H9 (cell line): ENCODE data around the gene LHFPL6. TPM values are rescaled to one million over a fixed set of nuclear protein-coding genes. Genes with fewer than 3 reads are reported as not detected.

Source experiments
- DNase-seq: peaks from one replicate; pipeline ENCODE4 v3.0.0-alpha.2; 2017
- H2AFZ ChIP-seq: one replicate; pipeline ENCODE4 v1.6.1; 2013; ENCODE audit warnings: mild to moderate bottlenecking, low read length, control low read depth, moderate library complexity
- H2AK5ac ChIP-seq: 2 replicates; pipeline ENCODE4 v1.6.1; 2013; ENCODE audit warnings: low read length, control low read depth, mixed read lengths; ENCODE audit not compliant: insufficient read length
- H2BK120ac ChIP-seq: one replicate; pipeline ENCODE4 v1.6.1; 2013; ENCODE audit warnings: low read depth, mild to moderate bottlenecking, low read length, control low read depth, inconsistent platforms; ENCODE audit not compliant: poor library complexity, severe bottlenecking
- H2BK12ac ChIP-seq: 2 replicates; pipeline ENCODE4 v1.6.1; 2013; ENCODE audit warnings: low read length, control low read depth, mixed read lengths, low read depth; ENCODE audit not compliant: insufficient read length
- H2BK15ac ChIP-seq: 2 replicates; pipeline ENCODE4 v1.6.1; 2013; ENCODE audit warnings: low read depth, low read length, control low read depth
- H2BK20ac ChIP-seq: one replicate; pipeline ENCODE4 v1.6.1; 2013; ENCODE audit warnings: low read depth, mild to moderate bottlenecking, low read length, control low read depth, inconsistent platforms; ENCODE audit not compliant: poor library complexity, severe bottlenecking
- H2BK5ac ChIP-seq: 2 replicates; pipeline ENCODE4 v1.6.1; 2013; ENCODE audit warnings: low read length, control low read depth, mixed read lengths; ENCODE audit not compliant: insufficient read length
- H3K14ac ChIP-seq: 2 replicates; pipeline ENCODE4 v1.6.1; 2013; ENCODE audit warnings: low read length, control low read depth; ENCODE audit not compliant: insufficient read depth
- H3K18ac ChIP-seq: 2 replicates; pipeline ENCODE4 v1.6.1; 2013; ENCODE audit warnings: low read depth, mild to moderate bottlenecking, mixed read lengths, low read length, control low read depth; ENCODE audit not compliant: insufficient read length
- H3K23ac ChIP-seq: 2 replicates; pipeline ENCODE4 v1.6.1; 2013; ENCODE audit warnings: low read length, control low read depth, mixed read lengths, low read depth; ENCODE audit not compliant: insufficient read length
- H3K23me2 ChIP-seq: 2 replicates; pipeline ENCODE4 v1.6.1; 2013; ENCODE audit warnings: low read depth, mild to moderate bottlenecking, mixed read lengths, low read length, control low read depth; ENCODE audit not compliant: insufficient read length, poor library complexity, severe bottlenecking
- H3K27ac ChIP-seq: 2 replicates; pipeline ENCODE4 v1.5.1; 2013; ENCODE audit warnings: low read length, control low read depth, mixed read lengths, low read depth; ENCODE audit not compliant: insufficient read length
- H3K27me3 ChIP-seq: 2 replicates; pipeline ENCODE4 v1.6.1; 2013; ENCODE audit warnings: low read length, control low read depth, inconsistent platforms; ENCODE audit not compliant: insufficient read depth
- H3K4ac ChIP-seq: 2 replicates; pipeline ENCODE4 v1.6.1; 2013; ENCODE audit warnings: low read depth, mild to moderate bottlenecking, control low read depth, inconsistent platforms, low read length, moderate library complexity
- H3K4me1 ChIP-seq: 2 replicates; pipeline ENCODE4 v1.6.1; 2013; ENCODE audit warnings: low read length, control low read depth, inconsistent platforms; ENCODE audit not compliant: insufficient read depth
- H3K4me2 ChIP-seq: 2 replicates; pipeline ENCODE4 v1.6.1; 2013; ENCODE audit warnings: low read length, control low read depth, mixed read lengths; ENCODE audit not compliant: insufficient read length, insufficient read depth
- H3K56ac ChIP-seq: 2 replicates; pipeline ENCODE4 v1.6.1; 2013; ENCODE audit warnings: low read depth, mild to moderate bottlenecking, mixed read lengths, low read length, control low read depth; ENCODE audit not compliant: insufficient read length
- H3K79me1 ChIP-seq: 2 replicates; pipeline ENCODE4 v1.6.1; 2013; ENCODE audit warnings: low read depth, mild to moderate bottlenecking, moderate library complexity, low read length, control low read depth, inconsistent platforms; ENCODE audit not compliant: insufficient read depth, poor library complexity, severe bottlenecking
- H3K79me2 ChIP-seq: 2 replicates; pipeline ENCODE4 v1.6.1; 2013; ENCODE audit warnings: low read length, control low read depth, inconsistent platforms; ENCODE audit not compliant: insufficient read depth
- H3K9ac ChIP-seq: 2 replicates; pipeline ENCODE4 v1.6.1; 2013; ENCODE audit warnings: low read length, control low read depth, mixed read lengths; ENCODE audit not compliant: insufficient read length; ENCODE audit errors: extremely low read depth
- H3K9me3 ChIP-seq: one replicate; pipeline ENCODE4 v1.6.1; 2013; ENCODE audit warnings: low read depth, low read length, inconsistent platforms; ENCODE audit not compliant: control insufficient read depth
- H3T11ph ChIP-seq: one replicate; pipeline ENCODE4 v1.6.1; 2013; ENCODE audit warnings: mild to moderate bottlenecking, low read length, control low read depth, inconsistent platforms
- H4K20me1 ChIP-seq: one replicate; pipeline ENCODE4 v1.6.1; 2013; ENCODE audit not compliant: control insufficient read depth, insufficient read length, insufficient read depth
- H4K5ac ChIP-seq: 2 replicates; pipeline ENCODE4 v1.6.1; 2013; ENCODE audit warnings: low read depth, mild to moderate bottlenecking, mixed read lengths, low read length, control low read depth; ENCODE audit not compliant: insufficient read length
- H4K8ac ChIP-seq: replicated peaks from 2 replicates; pipeline ENCODE4 v1.6.1; 2013; ENCODE audit warnings: low read length, control low read depth, mixed read lengths, low read depth; ENCODE audit not compliant: insufficient read length
- H4K91ac ChIP-seq: 2 replicates; pipeline ENCODE4 v1.6.1; 2013; ENCODE audit warnings: low read depth, mild to moderate bottlenecking, moderate library complexity, mixed read lengths, low read length, control low read depth; ENCODE audit not compliant: insufficient read length
- H3K27ac Mint-ChIP-seq, 3 experiments: 2 replicates in 2 of 3; 3 replicates in 1 of 3; pipeline ENCODE4 v1.8.0; 2020 to 2021; ENCODE audit warnings: mixed read lengths in 3 of 3, mild to moderate bottlenecking in 1 of 3, moderate library complexity in 1 of 3
- H3K27me3 Mint-ChIP-seq: 2 replicates; pipeline ENCODE4 v1.8.0; 2021; ENCODE audit warnings: low read depth, mild to moderate bottlenecking, moderate library complexity, mixed read lengths
- H3K36me3 Mint-ChIP-seq, 3 experiments: 2 replicates in 2 of 3; 3 replicates in 1 of 3; pipeline ENCODE4 v1.8.0; 2020 to 2021; ENCODE audit warnings: low read depth in 3 of 3, mixed read lengths in 3 of 3; ENCODE audit not compliant: insufficient read depth in 1 of 3
- H3K4me1 Mint-ChIP-seq, 2 experiments: 2 replicates each; pipeline ENCODE4 v1.8.0; 2020; ENCODE audit warnings: mixed read lengths in 2 of 2
- H3K4me3 Mint-ChIP-seq, 2 experiments: 2 replicates in 1 of 2; 3 replicates in 1 of 2; pipeline ENCODE4 v1.8.0; 2020 to 2021; ENCODE audit warnings: mild to moderate bottlenecking in 2 of 2, mixed read lengths in 2 of 2, moderate library complexity in 1 of 2
- H3K9me3 Mint-ChIP-seq, 2 experiments: 2 replicates in 1 of 2; 3 replicates in 1 of 2; pipeline ENCODE4 v1.8.0; 2020; ENCODE audit warnings: mild to moderate bottlenecking in 2 of 2, mixed read lengths in 2 of 2, moderate library complexity in 1 of 2
- WGBS: extraction: QIAGEN DNeasy Blood & Tissue Kit; methylation state at CpG from one replicate; pipeline ENCODE4 v1.1.7; 2013; ENCODE audit warnings: missing lambda C conversion rate, low lambda C conversion rate, mixed read lengths; ENCODE audit not compliant: insufficient read length; ENCODE audit errors: extremely low coverage; 5-methylcytosine and 5-hydroxymethylcytosine counted together
- total RNA-seq: library from RNA; stranded (reverse); gene quantifications from 2 replicates; pipeline ENCODE4 v1.2.1, GENCODE V29; 2021
- TF ChIP-seq, protein P1 (sequence below): fragments of 200-600 bp; sonication (generic); conservative IDR thresholded peaks from 3 replicates; pipeline ENCODE4 v1.8.0; 2021; ENCODE audit warnings: antibody characterized with exemption, mild to moderate bottlenecking

The LHFPL6 gene
- total RNA-seq, 1 experiment from 2014 or later: 3.5 TPM

DNA sequence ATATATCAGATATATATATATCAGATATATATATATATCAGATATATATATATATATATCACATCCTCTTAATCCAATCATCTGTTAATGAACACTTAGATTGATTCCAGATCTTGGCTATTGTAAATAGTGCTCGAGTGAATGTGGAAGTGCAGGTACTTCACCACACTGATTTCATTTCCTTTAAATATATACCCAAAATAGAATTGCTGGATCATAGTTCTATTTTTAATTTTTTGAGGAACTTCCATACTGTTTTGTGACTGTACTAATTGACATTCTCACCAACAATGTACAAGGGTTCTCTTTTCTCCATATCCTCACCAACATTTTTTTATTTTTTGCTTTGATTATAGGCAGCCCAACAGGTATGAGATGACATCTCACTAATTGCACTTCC lies 287.2 kb downstream of the LHFPL6 start:
- Histone ChIP-seq H3K4ac (no peak overlapping the region), H3K23ac (no peak overlapping the region), H4K91ac (no peak overlapping the region), H4K5ac (no peak overlapping the region), H3K4me1 (no peaks in the 10 kb centered on the region), H3K14ac (no peak overlapping the region), H3K79me1 (no peaks in the 10 kb centered on the region), H2AK5ac (no peak overlapping the region), H2BK5ac (no peak overlapping the region), H3K18ac (no peak overlapping the region), H2BK12ac (no peak overlapping the region), H3K9ac (no peak overlapping the region), H3T11ph (no peak overlapping the region), H3K79me2 (no peaks in the 10 kb centered on the region), H4K20me1 (no peaks in the 10 kb centered on the region), H3K9me3 (no peaks in the 10 kb centered on the region), H2BK15ac (no peak overlapping the region), H2BK120ac (no peak overlapping the region), H3K27me3 (no peaks in the 10 kb centered on the region), H4K8ac (no peak overlapping the region), H3K23me2 (no peaks in the 10 kb centered on the region), H3K56ac (no peak overlapping the region), H2BK20ac (no peak overlapping the region), H3K27ac (no peak overlapping the region), H2AFZ (no peak overlapping the region), H3K4me2 (no peak overlapping the region)
- peaks cover 4% of the 10 kb centered on the region for H3K27me3 Mint-ChIP-seq
- H3K9me3 Mint-ChIP-seq: no peaks in the 10 kb centered on the region
- no peaks in the 10 kb centered on the region for H3K4me1 Mint-ChIP-seq
- WGBS: no CpG with 5 or more reads among the region's 1 CpG
- H3K36me3 Mint-ChIP-seq: no peaks in the 10 kb centered on the region
- H3K4me3 Mint-ChIP-seq: no peak overlapping the region
- H3K27ac Mint-ChIP-seq: no peak overlapping the region
- DNase-seq: no peak
- TF ChIP-seq, protein P1, sequence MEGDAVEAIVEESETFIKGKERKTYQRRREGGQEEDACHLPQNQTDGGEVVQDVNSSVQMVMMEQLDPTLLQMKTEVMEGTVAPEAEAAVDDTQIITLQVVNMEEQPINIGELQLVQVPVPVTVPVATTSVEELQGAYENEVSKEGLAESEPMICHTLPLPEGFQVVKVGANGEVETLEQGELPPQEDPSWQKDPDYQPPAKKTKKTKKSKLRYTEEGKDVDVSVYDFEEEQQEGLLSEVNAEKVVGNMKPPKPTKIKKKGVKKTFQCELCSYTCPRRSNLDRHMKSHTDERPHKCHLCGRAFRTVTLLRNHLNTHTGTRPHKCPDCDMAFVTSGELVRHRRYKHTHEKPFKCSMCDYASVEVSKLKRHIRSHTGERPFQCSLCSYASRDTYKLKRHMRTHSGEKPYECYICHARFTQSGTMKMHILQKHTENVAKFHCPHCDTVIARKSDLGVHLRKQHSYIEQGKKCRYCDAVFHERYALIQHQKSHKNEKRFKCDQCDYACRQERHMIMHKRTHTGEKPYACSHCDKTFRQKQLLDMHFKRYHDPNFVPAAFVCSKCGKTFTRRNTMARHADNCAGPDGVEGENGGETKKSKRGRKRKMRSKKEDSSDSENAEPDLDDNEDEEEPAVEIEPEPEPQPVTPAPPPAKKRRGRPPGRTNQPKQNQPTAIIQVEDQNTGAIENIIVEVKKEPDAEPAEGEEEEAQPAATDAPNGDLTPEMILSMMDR: no peak
